NCI-H2227 (cell line): ENCODE data around the gene ZBTB12.
"Not testable (repeated sequence)": the region's sequence is repeated elsewhere in the genome, so short reads cannot be mapped to it uniquely, and the experiment has no call there.

Experiments
- DNase-seq: peaks from one replicate; lab custom pipeline; 2025; ENCODE audit not compliant: unreplicated experiment; lab: John Stamatoyannopoulos, UW

The ZBTB12 gene

GRCh38 chr6:31877125-31877650, 24.7 kb downstream of the ZBTB12 start:
- no peak for DNase-seq

- no peak for DNase-seq
Measured at GRCh38 chr6:31876357-31876756, 25.5 kb downstream of the ZBTB12 start.

- DNase-seq: no peak
Measured at GRCh38 chr6:31875877-31876276, 26.0 kb downstream of the ZBTB12 start.

GRCh38 chr6:31874836-31875572, 26.9 kb downstream of the ZBTB12 start:
- DNase-seq: no peak

- no peak for DNase-seq
Measured at GRCh38 chr6:31874084-31874670, 27.7 kb downstream of the ZBTB12 start.

- no peak for DNase-seq
Measured at GRCh38 chr6:31871046-31871659, 30.7 kb downstream of the ZBTB12 start.

GRCh38 chr6:31870385-31870921, 31.4 kb downstream of the ZBTB12 start:
- DNase-seq: no peak

GRCh38 chr6:31869343-31869742, 32.5 kb downstream of the ZBTB12 start:
- DNase-seq: no peak

- not testable (repeated sequence) for DNase-seq
Measured at GRCh38 chr6:31868658-31868971, 33.3 kb downstream of the ZBTB12 start.

- DNase-seq: no peak
Measured at GRCh38 chr6:31865205-31866118, 36.4 kb downstream of the ZBTB12 start.

- DNase-seq: no peak
Measured at GRCh38 chr6:31864818-31865204, 37.1 kb downstream of the ZBTB12 start.

- DNase-seq: not testable (repeated sequence)
Measured at GRCh38 chr6:31864123-31864562, 37.7 kb downstream of the ZBTB12 start.

GRCh38 chr6:31862344-31863235, 39.3 kb downstream of the ZBTB12 start, which contains the start of gene NEU1:
Gene NEU1 (minus strand): TSS chr6:31862821. CDS start chr6:31862776, 45 bp downstream.
- DNase-seq: peak; percentile 100

GRCh38 chr6:31861919-31862343, 40.0 kb downstream of the ZBTB12 start:
- DNase-seq: no peak

GRCh38 chr6:31861150-31861549, 40.7 kb downstream of the ZBTB12 start:
- DNase-seq: no peak

GRCh38 chr6:31860349-31860748, 41.5 kb downstream of the ZBTB12 start:
- no peak for DNase-seq

GRCh38 chr6:31859923-31860322, 42.0 kb downstream of the ZBTB12 start:
- DNase-seq: no peak

GRCh38 chr6:31858707-31859106, 43.2 kb downstream of the ZBTB12 start:
- DNase-seq: no peak

GRCh38 chr6:31857774-31858173, 44.1 kb downstream of the ZBTB12 start:
- DNase-seq: not testable (repeated sequence)
